OCI-LY1 (cell line): Measurements from ENCODE around the gene IFNGR2.

Source experiments
- EZH2 ChIP-seq: fragments of 200-600 bp; sonication (generic), shearing (Covaris generic); IDR thresholded peaks from 2 replicates; pipeline ENCODE4 v1.8.0; 2017; ENCODE audit warnings: borderline replicate concordance, mixed run types, mild to moderate bottlenecking, antibody characterized with exemption, low read length, moderate library complexity, mixed read lengths
- TF ChIP-seq, protein P1 (sequence below): fragments of 200-600 bp; sonication (generic), shearing (Covaris generic); IDR thresholded peaks from 2 replicates; pipeline ENCODE4 v1.5.1; 2017; ENCODE audit warnings: mild to moderate bottlenecking, antibody characterized with exemption, low read length, moderate library complexity, mixed read lengths

DNA sequence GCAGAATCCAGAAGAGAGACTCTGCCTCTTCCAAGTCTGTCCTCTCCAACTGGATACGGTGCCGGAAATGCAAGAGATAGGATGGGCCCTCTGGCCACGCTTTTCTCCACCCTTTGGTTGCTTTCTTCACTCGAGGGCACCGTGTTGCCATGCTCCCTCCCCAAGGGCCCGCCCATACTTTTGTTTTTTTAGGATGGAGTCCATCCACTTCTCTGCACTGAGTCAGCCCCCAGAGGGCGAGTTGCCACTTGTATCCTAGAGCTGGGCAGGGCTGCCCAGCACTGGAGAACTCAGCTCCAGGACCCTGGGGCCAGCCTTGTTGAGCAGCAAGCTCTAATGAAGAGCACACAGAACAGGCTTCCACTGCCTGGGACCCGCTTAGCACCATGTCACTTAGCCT, 25.5 kb downstream of the IFNGR2 start:
- TF ChIP-seq, protein P1, sequence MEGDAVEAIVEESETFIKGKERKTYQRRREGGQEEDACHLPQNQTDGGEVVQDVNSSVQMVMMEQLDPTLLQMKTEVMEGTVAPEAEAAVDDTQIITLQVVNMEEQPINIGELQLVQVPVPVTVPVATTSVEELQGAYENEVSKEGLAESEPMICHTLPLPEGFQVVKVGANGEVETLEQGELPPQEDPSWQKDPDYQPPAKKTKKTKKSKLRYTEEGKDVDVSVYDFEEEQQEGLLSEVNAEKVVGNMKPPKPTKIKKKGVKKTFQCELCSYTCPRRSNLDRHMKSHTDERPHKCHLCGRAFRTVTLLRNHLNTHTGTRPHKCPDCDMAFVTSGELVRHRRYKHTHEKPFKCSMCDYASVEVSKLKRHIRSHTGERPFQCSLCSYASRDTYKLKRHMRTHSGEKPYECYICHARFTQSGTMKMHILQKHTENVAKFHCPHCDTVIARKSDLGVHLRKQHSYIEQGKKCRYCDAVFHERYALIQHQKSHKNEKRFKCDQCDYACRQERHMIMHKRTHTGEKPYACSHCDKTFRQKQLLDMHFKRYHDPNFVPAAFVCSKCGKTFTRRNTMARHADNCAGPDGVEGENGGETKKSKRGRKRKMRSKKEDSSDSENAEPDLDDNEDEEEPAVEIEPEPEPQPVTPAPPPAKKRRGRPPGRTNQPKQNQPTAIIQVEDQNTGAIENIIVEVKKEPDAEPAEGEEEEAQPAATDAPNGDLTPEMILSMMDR: no peak
- no peak for TF ChIP-seq EZH2
